Measurements from ENCODE around the gene GKAP1.
"Not testable (repeated sequence)": the region's sequence is repeated elsewhere in the genome, so short reads cannot be mapped to it uniquely, and the experiment has no call there.

The GKAP1 gene

GRCh38 chr9:83817356-83818278, at the start of gene GKAP1:
Gene GKAP1, minus strand, starts transcription at chr9:83817769. Its CDS starts 11,252 bp downstream, at chr9:83806517.
- not testable (repeated sequence) for H3K9me3 Mint-ChIP-seq; H3K4me1 Mint-ChIP-seq (ENCODE audit: low read depth); H3K36me3 Mint-ChIP-seq (ENCODE audit: low read depth); H3K27me3 Mint-ChIP-seq (ENCODE audit: low read depth)
- Mint-ChIP-seq H3K27ac (peak within 1 kb of the TSS; percentile 81), H3K4me3 (peak within 1 kb of the TSS; percentile 83)

GRCh38 chr9:83849895-83850294, 32.3 kb upstream of the GKAP1 start:
- H3K27ac Mint-ChIP-seq; H3K9me3 Mint-ChIP-seq; H3K36me3 Mint-ChIP-seq (ENCODE audit: low read depth): not testable (repeated sequence)

GRCh38 chr9:83837070-83837643, 19.6 kb upstream of the GKAP1 start:
- H3K9me3 Mint-ChIP-seq; H3K36me3 Mint-ChIP-seq (ENCODE audit: low read depth); H3K4me1 Mint-ChIP-seq (ENCODE audit: low read depth); H3K27me3 Mint-ChIP-seq (ENCODE audit: low read depth); H3K4me3 Mint-ChIP-seq; H3K27ac Mint-ChIP-seq: not testable (repeated sequence)

More at GRCh38 chr9:83849895-83850294, 32.3 kb upstream of the GKAP1 start:
- not testable (repeated sequence) for H3K4me1 Mint-ChIP-seq (ENCODE audit: low read depth); H3K27me3 Mint-ChIP-seq (ENCODE audit: low read depth); H3K4me3 Mint-ChIP-seq

GRCh38 chr9:83830426-83831071, 13.0 kb upstream of the GKAP1 start:
- H3K4me3 Mint-ChIP-seq; H3K27ac Mint-ChIP-seq; H3K36me3 Mint-ChIP-seq (ENCODE audit: low read depth); H3K4me1 Mint-ChIP-seq (ENCODE audit: low read depth); H3K9me3 Mint-ChIP-seq: not testable (repeated sequence)
- H3K27me3 Mint-ChIP-seq (ENCODE audit: low read depth) = peaks cover 27% of the 10 kb centered on the region

- H3K36me3 Mint-ChIP-seq (ENCODE audit: low read depth); H3K27ac Mint-ChIP-seq; H3K4me3 Mint-ChIP-seq; H3K4me1 Mint-ChIP-seq (ENCODE audit: low read depth); H3K9me3 Mint-ChIP-seq: not testable (repeated sequence)
- H3K27me3 Mint-ChIP-seq (ENCODE audit: low read depth) = peaks cover 25% of the 10 kb centered on the region
These were observed 7.5 kb upstream of the GKAP1 start for GRCh38 chr9:83824986-83825623.

- Mint-ChIP-seq H3K4me3 (peak overlapping the region; percentile 81), H3K27ac (peak overlapping the region; percentile 80)
- H3K36me3 Mint-ChIP-seq (ENCODE audit: low read depth); H3K4me1 Mint-ChIP-seq (ENCODE audit: low read depth); H3K27me3 Mint-ChIP-seq (ENCODE audit: low read depth); H3K9me3 Mint-ChIP-seq: not testable (repeated sequence)
These were observed 586 bp downstream of the GKAP1 start for GRCh38 chr9:83817011-83817355.

- not testable (repeated sequence) for H3K27ac Mint-ChIP-seq; H3K27me3 Mint-ChIP-seq (ENCODE audit: low read depth); H3K4me3 Mint-ChIP-seq; H3K9me3 Mint-ChIP-seq; H3K4me1 Mint-ChIP-seq (ENCODE audit: low read depth); H3K36me3 Mint-ChIP-seq (ENCODE audit: low read depth)
These were observed 2.4 kb downstream of the GKAP1 start for GRCh38 chr9:83815120-83815519.

GRCh38 chr9:83809213-83809612, 8.4 kb downstream of the GKAP1 start:
- H3K36me3 Mint-ChIP-seq (ENCODE audit: low read depth); H3K27ac Mint-ChIP-seq; H3K4me1 Mint-ChIP-seq (ENCODE audit: low read depth); H3K27me3 Mint-ChIP-seq (ENCODE audit: low read depth); H3K4me3 Mint-ChIP-seq; H3K9me3 Mint-ChIP-seq: not testable (repeated sequence)

- not testable (repeated sequence) for H3K27me3 Mint-ChIP-seq (ENCODE audit: low read depth); H3K27ac Mint-ChIP-seq; H3K4me3 Mint-ChIP-seq; H3K4me1 Mint-ChIP-seq (ENCODE audit: low read depth); H3K9me3 Mint-ChIP-seq; H3K36me3 Mint-ChIP-seq (ENCODE audit: low read depth)
These were observed 13.1 kb downstream of the GKAP1 start for GRCh38 chr9:83804454-83804853.

GRCh38 chr9:83803941-83804340, 13.6 kb downstream of the GKAP1 start:
- not testable (repeated sequence) for H3K27me3 Mint-ChIP-seq (ENCODE audit: low read depth); H3K9me3 Mint-ChIP-seq; H3K4me1 Mint-ChIP-seq (ENCODE audit: low read depth); H3K27ac Mint-ChIP-seq; H3K36me3 Mint-ChIP-seq (ENCODE audit: low read depth); H3K4me3 Mint-ChIP-seq

- no peaks in the 10 kb centered on the region for H3K27me3 Mint-ChIP-seq (ENCODE audit: low read depth)
- H3K36me3 Mint-ChIP-seq (ENCODE audit: low read depth) = peaks cover 7% of the 10 kb centered on the region
These were observed 17.1 kb downstream of the GKAP1 start for GRCh38 chr9:83800236-83801033.

GRCh38 chr9:83794051-83794450, 23.5 kb downstream of the GKAP1 start:
- H3K4me3 Mint-ChIP-seq = no peak overlapping the region
- no peaks in the 10 kb centered on the region for H3K27me3 Mint-ChIP-seq (ENCODE audit: low read depth)
- peaks cover 5% of the 10 kb centered on the region for H3K4me1 Mint-ChIP-seq (ENCODE audit: low read depth)
- peaks cover 11% of the 10 kb centered on the region for H3K36me3 Mint-ChIP-seq (ENCODE audit: low read depth)
- H3K27ac Mint-ChIP-seq = no peak overlapping the region
- no peaks in the 10 kb centered on the region for H3K9me3 Mint-ChIP-seq

More at GRCh38 chr9:83800236-83801033, 17.1 kb downstream of the GKAP1 start:
- Mint-ChIP-seq H3K4me1 (ENCODE audit: low read depth) (no peaks in the 10 kb centered on the region), H3K27ac (no peak overlapping the region), H3K9me3 (no peaks in the 10 kb centered on the region), H3K4me3 (no peak overlapping the region)

GRCh38 chr9:83792746-83793145, 24.8 kb downstream of the GKAP1 start:
- Mint-ChIP-seq H3K27ac (no peak overlapping the region), H3K9me3 (no peaks in the 10 kb centered on the region), H3K36me3 (ENCODE audit: low read depth) (peaks cover 8% of the 10 kb centered on the region), H3K27me3 (ENCODE audit: low read depth) (no peaks in the 10 kb centered on the region), H3K4me3 (no peak overlapping the region), H3K4me1 (ENCODE audit: low read depth) (peaks cover 5% of the 10 kb centered on the region)

GRCh38 chr9:83778164-83778563, 39.4 kb downstream of the GKAP1 start:
- Mint-ChIP-seq H3K36me3 (ENCODE audit: low read depth) (no peaks in the 10 kb centered on the region), H3K9me3 (no peaks in the 10 kb centered on the region), H3K4me1 (ENCODE audit: low read depth) (no peaks in the 10 kb centered on the region)

More at GRCh38 chr9:83778164-83778563, 39.4 kb downstream of the GKAP1 start:
- Mint-ChIP-seq H3K27me3 (ENCODE audit: low read depth) (no peaks in the 10 kb centered on the region), H3K27ac (no peak overlapping the region), H3K4me3 (no peak overlapping the region)

All from T-helper 1 cell treated with Interleukin-12 subunit alpha and Interleukin-12 subunit beta and Interleukin-4 antibody, amounts not matched to agents 30 μg/mL and 1 μg/mL, for 36 hours (primary cell).